GM12878 (cell line): ENCODE results near the gene IQGAP3. TPM values are rescaled to one million over a fixed set of nuclear protein-coding genes. Genes with fewer than 3 reads are reported as not detected.

Experiments
- ATAC-seq: fragments of 200-7000 bp; cut with Tn5 transposase; 3 replicates; pipeline ENCODE4 v1.9.1; 2020; ENCODE audit warnings: mild to moderate bottlenecking, moderate library complexity
- BruUV-seq: library from RNA; stranded (reverse); fragments of 400-500 nt; replicated peaks from 2 replicates; lab custom pipeline; 2021; lab: Mats Ljungman, UMichigan
- CTCF ChIA-PET: fragments of 300-600 bp; sonication (Branson Sonifier 250); formaldehyde crosslinking; extraction: SDS; loops from one replicate; lab custom pipeline; 2021; ENCODE audit warnings: inconsistent platforms; lab: Yijun Ruan, JAX
- POLR2A ChIA-PET: fragments of 350-600 bp; formaldehyde crosslinking; extraction: SDS; loops from one replicate; lab custom pipeline; 2021; ENCODE audit warnings: inconsistent platforms; lab: Charles Lee
- RAD21 ChIA-PET: fragments of 300-600 bp; sonication (Branson Sonifier 250); formaldehyde crosslinking; loops from one replicate; lab custom pipeline; 2023; ENCODE audit warnings: antibody characterized with exemption; ENCODE audit not compliant: unreplicated experiment; lab: Charles Lee
- SMC1A ChIA-PET: fragments of 300-600 bp; sonication (Branson Sonifier 250); formaldehyde crosslinking; loops from one replicate; lab custom pipeline; 2023; ENCODE audit not compliant: unreplicated experiment, uncharacterized antibody; lab: Charles Lee
- DNase-seq: peaks from one replicate; pipeline ENCODE4 v3.0.0-alpha.2; 2011; ENCODE audit warnings: low read depth, low spot score
- FAIRE-seq: peaks from 3 replicates; lab custom pipeline; 2011; peaks lifted over from hg19 to GRCh38; lab: Jason Lieb, UNC
- H2AFZ ChIP-seq: 2 replicates; pipeline ENCODE4 v1.6.0; 2011; ENCODE audit warnings: low read depth, low read length, control low read depth; ENCODE audit not compliant: control insufficient read depth
- H3K27ac ChIP-seq: 2 replicates; pipeline ENCODE4 v1.5.1; 2011; ENCODE audit warnings: control low read depth; ENCODE audit not compliant: control insufficient read depth, insufficient read depth
- H3K27me3 ChIP-seq, 2 experiments: replicated peaks in 1 of 2; 2 replicates each; pipeline versions ENCODE4 v1.6.0 to v1.6.1; 2011; ENCODE audit warnings: low read length in 1 of 2; ENCODE audit not compliant: control insufficient read depth in 2 of 2, insufficient read depth in 2 of 2
- H3K36me3 ChIP-seq, 2 experiments: 2 replicates each; pipeline ENCODE4 v1.5.1; 2011; ENCODE audit warnings: low read length in 1 of 2; ENCODE audit not compliant: control insufficient read depth in 2 of 2, insufficient read depth in 2 of 2
- H3K4me1 ChIP-seq: 2 replicates; pipeline ENCODE4 v1.6.1; 2011; ENCODE audit warnings: mild to moderate bottlenecking, low read length, moderate library complexity, mixed read lengths; ENCODE audit not compliant: control insufficient read depth, insufficient read depth
- H3K4me2 ChIP-seq: 2 replicates; pipeline ENCODE4 v1.6.0; 2011; ENCODE audit warnings: control low read depth; ENCODE audit not compliant: control insufficient read depth, insufficient read depth
- H3K4me3 ChIP-seq: fragments of 200-600 bp; sonication (generic); 2 replicates; pipeline ENCODE4 v1.5.1; 2016
- H3K79me2 ChIP-seq: 2 replicates; pipeline ENCODE4 v1.6.0; 2011; ENCODE audit warnings: low read length; ENCODE audit not compliant: control insufficient read depth, insufficient read depth
- H3K9ac ChIP-seq: 2 replicates; pipeline ENCODE4 v1.8.0; 2011; ENCODE audit warnings: low read length, control low read depth, mixed read lengths; ENCODE audit not compliant: control insufficient read depth, insufficient read depth
- H3K9me3 ChIP-seq: replicated peaks from 3 replicates; pipeline ENCODE4 v1.5.1; 2011; ENCODE audit warnings: mild to moderate bottlenecking, low read length; ENCODE audit not compliant: control insufficient read depth, insufficient read depth
- H4K20me1 ChIP-seq: 2 replicates; pipeline ENCODE4 v1.6.0; 2011; ENCODE audit not compliant: control insufficient read depth, insufficient read depth
- CHD1 ChIP-seq: IDR thresholded peaks from 2 replicates; pipeline ENCODE4 v1.6.1; 2012; ENCODE audit warnings: low read depth, low read length, improper control_type of control experiment
- KAT2A ChIP-seq: conservative IDR thresholded peaks from 2 replicates; pipeline ENCODE4 v1.6.1; 2011; ENCODE audit warnings: low read depth, low read length; ENCODE audit not compliant: control insufficient read depth
- MEF2B ChIP-seq: fragments of 450-650 bp; IDR thresholded peaks from 2 replicates; pipeline ENCODE4 v1.6.1; 2018; ENCODE audit warnings: mild to moderate bottlenecking, moderate library complexity; ENCODE audit not compliant: partially characterized antibody, poor library complexity, severe bottlenecking
- MLLT1 ChIP-seq: fragments of 450-650 bp; IDR thresholded peaks from 2 replicates; pipeline ENCODE4 v1.6.1; 2016; ENCODE audit warnings: mild to moderate bottlenecking
- NFXL1 ChIP-seq: fragments of 450-650 bp; IDR thresholded peaks from 2 replicates; pipeline ENCODE4 v1.6.1; 2017; ENCODE audit warnings: antibody characterized with exemption, mild to moderate bottlenecking, borderline replicate concordance
- RAD21 ChIP-seq: IDR thresholded peaks from 2 replicates; pipeline ENCODE4 v1.6.1; 2011; ENCODE audit warnings: mild to moderate bottlenecking, low read depth, low read length, moderate library complexity; ENCODE audit not compliant: insufficient read depth
- SMARCA5 ChIP-seq: fragments of 450-650 bp; IDR thresholded peaks from 2 replicates; pipeline ENCODE4 v1.6.1; 2017; ENCODE audit warnings: mild to moderate bottlenecking
- SREBF2 ChIP-seq: IDR thresholded peaks from 2 replicates; pipeline ENCODE4 v1.6.1; 2012; ENCODE audit warnings: mild to moderate bottlenecking, low read length
- TAF1 ChIP-seq: IDR thresholded peaks from 2 replicates; pipeline ENCODE4 v1.6.1; 2011; ENCODE audit warnings: mild to moderate bottlenecking, low read depth, low read length, borderline replicate concordance
- YY1 ChIP-seq: IDR thresholded peaks from 2 replicates; pipeline ENCODE4 v1.6.1; 2011; ENCODE audit warnings: low read depth, mild to moderate bottlenecking, low read length
- WGBS: methylation state at CpG from one replicate; pipeline ENCODE4 v1.1.6; 2016; ENCODE audit warnings: low lambda C conversion rate; ENCODE audit not compliant: insufficient replicate concordance, insufficient coverage; ENCODE audit errors: missing lambda C conversion rate; 5-methylcytosine and 5-hydroxymethylcytosine counted together
- in situ Hi-C: fragments of 300-500 bp; cut with MboI; formaldehyde crosslinking; loops from 9 replicates; pipeline ENCODE4 v1.14.3; 2018; ENCODE audit warnings: mixed read lengths
- intact Hi-C: fragments of 100-400 bp; cut with micrococcal nuclease; formaldehyde crosslinking; loops from one replicate; pipeline ENCODE4 v1.14.2; 2022; ENCODE audit not compliant: unreplicated experiment
- polyA plus RNA-seq, 11 experiments: library from polyadenylated mRNA; depleted of rRNA in 4 of 11; unstranded in 6 of 11; stranded (reverse) in 5 of 11; fragments of >200 nt; fragmentation: Nextera tagmentation in 4 of 11; fragmentation: Illumina TruSeq in 1 of 11; extraction: Ambion mirVana in 4 of 11; extraction: Trizol in 1 of 11; gene quantifications; 1 replicate in 1 of 11; 2 replicates in 10 of 11; pipeline versions ENCODE4 v1.2.1 to v1.2.3, GENCODE V29; 2011 to 2016; ENCODE audit warnings: inconsistent platforms in 2 of 11, missing spikeins in 2 of 11, low read depth in 1 of 11
- total RNA-seq, 4 experiments: library from RNA; depleted of rRNA in 3 of 4; stranded (reverse); fragments of >200 nt in 3 of 4; fragmentation: Illumina TruSeq in 1 of 4; extraction: Trizol in 1 of 4; gene quantifications; 2 replicates each; pipeline versions ENCODE4 v1.2.1 to v1.2.3, GENCODE V29; 2013 to 2021
- TF ChIP-seq, protein P1 (sequence below): fragments of 450-650 bp; IDR thresholded peaks from 2 replicates; pipeline ENCODE4 v1.6.1; 2014; ENCODE audit warnings: mild to moderate bottlenecking
- TF ChIP-seq, protein P2 (sequence below): fragments of 450-650 bp; IDR thresholded peaks from 2 replicates; pipeline ENCODE4 v1.6.1; 2017; ENCODE audit warnings: borderline replicate concordance
- TF ChIP-seq, protein P3 (sequence below): fragments of 450-650 bp; IDR thresholded peaks from 2 replicates; pipeline ENCODE4 v1.6.1; 2016; ENCODE audit warnings: mild to moderate bottlenecking, moderate library complexity, borderline replicate concordance

IQGAP3 gene
- total and polyA plus RNA-seq, 10 of the 15 experiments (the other 5 are each of a cell fraction or from before 2014, with no cell fraction given): 1.1 to 10.7 (median 7.9) TPM

- no peak overlapping the region for H2AFZ ChIP-seq
- TF ChIP-seq SMARCA5: 0 out of 2 replicates have a peak, but pooled peaks have one; percentile 16
- peak; percentile 86 for TF ChIP-seq MLLT1
- TF ChIP-seq YY1: no peak
- TF ChIP-seq, protein P1, sequence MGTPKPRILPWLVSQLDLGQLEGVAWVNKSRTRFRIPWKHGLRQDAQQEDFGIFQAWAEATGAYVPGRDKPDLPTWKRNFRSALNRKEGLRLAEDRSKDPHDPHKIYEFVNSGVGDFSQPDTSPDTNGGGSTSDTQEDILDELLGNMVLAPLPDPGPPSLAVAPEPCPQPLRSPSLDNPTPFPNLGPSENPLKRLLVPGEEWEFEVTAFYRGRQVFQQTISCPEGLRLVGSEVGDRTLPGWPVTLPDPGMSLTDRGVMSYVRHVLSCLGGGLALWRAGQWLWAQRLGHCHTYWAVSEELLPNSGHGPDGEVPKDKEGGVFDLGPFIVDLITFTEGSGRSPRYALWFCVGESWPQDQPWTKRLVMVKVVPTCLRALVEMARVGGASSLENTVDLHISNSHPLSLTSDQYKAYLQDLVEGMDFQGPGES: no peak
- no peak for TF ChIP-seq TAF1
- no peak for TF ChIP-seq SREBF2
- TF ChIP-seq, protein P2, sequence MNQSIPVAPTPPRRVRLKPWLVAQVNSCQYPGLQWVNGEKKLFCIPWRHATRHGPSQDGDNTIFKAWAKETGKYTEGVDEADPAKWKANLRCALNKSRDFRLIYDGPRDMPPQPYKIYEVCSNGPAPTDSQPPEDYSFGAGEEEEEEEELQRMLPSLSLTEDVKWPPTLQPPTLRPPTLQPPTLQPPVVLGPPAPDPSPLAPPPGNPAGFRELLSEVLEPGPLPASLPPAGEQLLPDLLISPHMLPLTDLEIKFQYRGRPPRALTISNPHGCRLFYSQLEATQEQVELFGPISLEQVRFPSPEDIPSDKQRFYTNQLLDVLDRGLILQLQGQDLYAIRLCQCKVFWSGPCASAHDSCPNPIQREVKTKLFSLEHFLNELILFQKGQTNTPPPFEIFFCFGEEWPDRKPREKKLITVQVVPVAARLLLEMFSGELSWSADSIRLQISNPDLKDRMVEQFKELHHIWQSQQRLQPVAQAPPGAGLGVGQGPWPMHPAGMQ: no peak
- no peak for TF ChIP-seq CHD1
- TF ChIP-seq, protein P3, sequence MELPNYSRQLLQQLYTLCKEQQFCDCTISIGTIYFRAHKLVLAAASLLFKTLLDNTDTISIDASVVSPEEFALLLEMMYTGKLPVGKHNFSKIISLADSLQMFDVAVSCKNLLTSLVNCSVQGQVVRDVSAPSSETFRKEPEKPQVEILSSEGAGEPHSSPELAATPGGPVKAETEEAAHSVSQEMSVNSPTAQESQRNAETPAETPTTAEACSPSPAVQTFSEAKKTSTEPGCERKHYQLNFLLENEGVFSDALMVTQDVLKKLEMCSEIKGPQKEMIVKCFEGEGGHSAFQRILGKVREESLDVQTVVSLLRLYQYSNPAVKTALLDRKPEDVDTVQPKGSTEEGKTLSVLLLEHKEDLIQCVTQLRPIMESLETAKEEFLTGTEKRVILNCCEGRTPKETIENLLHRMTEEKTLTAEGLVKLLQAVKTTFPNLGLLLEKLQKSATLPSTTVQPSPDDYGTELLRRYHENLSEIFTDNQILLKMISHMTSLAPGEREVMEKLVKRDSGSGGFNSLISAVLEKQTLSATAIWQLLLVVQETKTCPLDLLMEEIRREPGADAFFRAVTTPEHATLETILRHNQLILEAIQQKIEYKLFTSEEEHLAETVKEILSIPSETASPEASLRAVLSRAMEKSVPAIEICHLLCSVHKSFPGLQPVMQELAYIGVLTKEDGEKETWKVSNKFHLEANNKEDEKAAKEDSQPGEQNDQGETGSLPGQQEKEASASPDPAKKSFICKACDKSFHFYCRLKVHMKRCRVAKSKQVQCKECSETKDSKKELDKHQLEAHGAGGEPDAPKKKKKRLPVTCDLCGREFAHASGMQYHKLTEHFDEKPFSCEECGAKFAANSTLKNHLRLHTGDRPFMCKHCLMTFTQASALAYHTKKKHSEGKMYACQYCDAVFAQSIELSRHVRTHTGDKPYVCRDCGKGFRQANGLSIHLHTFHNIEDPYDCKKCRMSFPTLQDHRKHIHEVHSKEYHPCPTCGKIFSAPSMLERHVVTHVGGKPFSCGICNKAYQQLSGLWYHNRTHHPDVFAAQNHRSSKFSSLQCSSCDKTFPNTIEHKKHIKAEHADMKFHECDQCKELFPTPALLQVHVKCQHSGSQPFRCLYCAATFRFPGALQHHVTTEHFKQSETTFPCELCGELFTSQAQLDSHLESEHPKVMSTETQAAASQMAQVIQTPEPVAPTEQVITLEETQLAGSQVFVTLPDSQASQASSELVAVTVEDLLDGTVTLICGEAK: no peak
- no peak for TF ChIP-seq RAD21
- no peak for TF ChIP-seq MEF2B
- no peak for TF ChIP-seq NFXL1
- TF ChIP-seq KAT2A: no peak
Measured at GRCh38 chr1:156504438-156504813, 67.9 kb downstream of the IQGAP3 start.

More at GRCh38 chr1:156504438-156504813, 67.9 kb downstream of the IQGAP3 start:
- Histone ChIP-seq H3K4me1 (peaks cover 56% of the 10 kb centered on the region), H3K36me3 (no peaks in the 10 kb centered on the region), H3K9ac (peak overlapping the region; percentile 76), H3K9me3 (no peaks in the 10 kb centered on the region), H3K27me3 (no peaks in the 10 kb centered on the region), H3K4me3 (peak overlapping the region; percentile 10; the same call in 1 of the 2 replicates), H3K4me2 (peak overlapping the region; percentile 93), H3K79me2 (peaks cover 17% of the 10 kb centered on the region), H3K27ac (peak overlapping the region; percentile 98), H4K20me1 (no peaks in the 10 kb centered on the region)
- no TSS peak for BruUV-seq
- intact Hi-C loops: loop anchor here (5.0 to 10.0 kb wide), 2 partner anchors 240 to 263 kb away; partner anchors contain the start of genes MRPL24 and PRCC
- ChIA-PET POLR2A (interaction anchor here (1.7 to 17.1 kb wide), 4 partner anchors 14 to 222 kb away, joined by 4 to 630 read pairs (median 8); partner anchors contain the start of genes MEF2D and SMG5), CTCF (interaction anchor here (1.3 to 10.0 kb wide), 6 partner anchors 9 to 222 kb away, joined by 3 to 175 read pairs (median 6); no protein-coding TSS in a partner anchor), RAD21 (interaction anchor here (0.6 to 5.8 kb wide), 9 partner anchors 8 to 540 kb away, joined by 3 to 323 read pairs (median 4); partner anchors contain the start of gene TTC24), SMC1A (interaction anchor here (0.6 to 16.4 kb wide), 4 partner anchors 15 to 59 kb away, joined by 3 to 460 read pairs (median 4); no protein-coding TSS in a partner anchor)
- in situ Hi-C loops: no loop called here
- ATAC-seq: peak; percentile 1
- FAIRE-seq: no peak
- WGBS: 11% methylated on average over 5 of the region's 5 CpGs
- DNase-seq: no peak
